H9 (cell line): ENCODE measurements around the gene ADAD2. TPM values are rescaled to one million over a fixed set of nuclear protein-coding genes. Genes with fewer than 3 reads are reported as not detected.

ENCODE experiments used
- DNase-seq: peaks from one replicate; pipeline ENCODE4 v3.0.0-alpha.2; 2017
- H2AFZ ChIP-seq: one replicate; pipeline ENCODE4 v1.6.1; 2013; ENCODE audit warnings: mild to moderate bottlenecking, low read length, control low read depth, moderate library complexity
- H2AK5ac ChIP-seq: 2 replicates; pipeline ENCODE4 v1.6.1; 2013; ENCODE audit warnings: low read length, control low read depth, mixed read lengths; ENCODE audit not compliant: insufficient read length
- H2BK120ac ChIP-seq: one replicate; pipeline ENCODE4 v1.6.1; 2013; ENCODE audit warnings: low read depth, mild to moderate bottlenecking, low read length, control low read depth, inconsistent platforms; ENCODE audit not compliant: poor library complexity, severe bottlenecking
- H2BK12ac ChIP-seq: 2 replicates; pipeline ENCODE4 v1.6.1; 2013; ENCODE audit warnings: low read length, control low read depth, mixed read lengths, low read depth; ENCODE audit not compliant: insufficient read length
- H2BK15ac ChIP-seq: 2 replicates; pipeline ENCODE4 v1.6.1; 2013; ENCODE audit warnings: low read depth, low read length, control low read depth
- H2BK20ac ChIP-seq: one replicate; pipeline ENCODE4 v1.6.1; 2013; ENCODE audit warnings: low read depth, mild to moderate bottlenecking, low read length, control low read depth, inconsistent platforms; ENCODE audit not compliant: poor library complexity, severe bottlenecking
- H2BK5ac ChIP-seq: 2 replicates; pipeline ENCODE4 v1.6.1; 2013; ENCODE audit warnings: low read length, control low read depth, mixed read lengths; ENCODE audit not compliant: insufficient read length
- H3K14ac ChIP-seq: 2 replicates; pipeline ENCODE4 v1.6.1; 2013; ENCODE audit warnings: low read length, control low read depth; ENCODE audit not compliant: insufficient read depth
- H3K18ac ChIP-seq: 2 replicates; pipeline ENCODE4 v1.6.1; 2013; ENCODE audit warnings: low read depth, mild to moderate bottlenecking, mixed read lengths, low read length, control low read depth; ENCODE audit not compliant: insufficient read length
- H3K23ac ChIP-seq: 2 replicates; pipeline ENCODE4 v1.6.1; 2013; ENCODE audit warnings: low read length, control low read depth, mixed read lengths, low read depth; ENCODE audit not compliant: insufficient read length
- H3K23me2 ChIP-seq: 2 replicates; pipeline ENCODE4 v1.6.1; 2013; ENCODE audit warnings: low read depth, mild to moderate bottlenecking, mixed read lengths, low read length, control low read depth; ENCODE audit not compliant: insufficient read length, poor library complexity, severe bottlenecking
- H3K27ac ChIP-seq: 2 replicates; pipeline ENCODE4 v1.5.1; 2013; ENCODE audit warnings: low read length, control low read depth, mixed read lengths, low read depth; ENCODE audit not compliant: insufficient read length
- H3K27me3 ChIP-seq: 2 replicates; pipeline ENCODE4 v1.6.1; 2013; ENCODE audit warnings: low read length, control low read depth, inconsistent platforms; ENCODE audit not compliant: insufficient read depth
- H3K4ac ChIP-seq: 2 replicates; pipeline ENCODE4 v1.6.1; 2013; ENCODE audit warnings: low read depth, mild to moderate bottlenecking, control low read depth, inconsistent platforms, low read length, moderate library complexity
- H3K4me1 ChIP-seq: 2 replicates; pipeline ENCODE4 v1.6.1; 2013; ENCODE audit warnings: low read length, control low read depth, inconsistent platforms; ENCODE audit not compliant: insufficient read depth
- H3K4me2 ChIP-seq: 2 replicates; pipeline ENCODE4 v1.6.1; 2013; ENCODE audit warnings: low read length, control low read depth, mixed read lengths; ENCODE audit not compliant: insufficient read length, insufficient read depth
- H3K56ac ChIP-seq: 2 replicates; pipeline ENCODE4 v1.6.1; 2013; ENCODE audit warnings: low read depth, mild to moderate bottlenecking, mixed read lengths, low read length, control low read depth; ENCODE audit not compliant: insufficient read length
- H3K79me1 ChIP-seq: 2 replicates; pipeline ENCODE4 v1.6.1; 2013; ENCODE audit warnings: low read depth, mild to moderate bottlenecking, moderate library complexity, low read length, control low read depth, inconsistent platforms; ENCODE audit not compliant: insufficient read depth, poor library complexity, severe bottlenecking
- H3K79me2 ChIP-seq: 2 replicates; pipeline ENCODE4 v1.6.1; 2013; ENCODE audit warnings: low read length, control low read depth, inconsistent platforms; ENCODE audit not compliant: insufficient read depth
- H3K9ac ChIP-seq: 2 replicates; pipeline ENCODE4 v1.6.1; 2013; ENCODE audit warnings: low read length, control low read depth, mixed read lengths; ENCODE audit not compliant: insufficient read length; ENCODE audit errors: extremely low read depth
- H3K9me3 ChIP-seq: one replicate; pipeline ENCODE4 v1.6.1; 2013; ENCODE audit warnings: low read depth, low read length, inconsistent platforms; ENCODE audit not compliant: control insufficient read depth
- H3T11ph ChIP-seq: one replicate; pipeline ENCODE4 v1.6.1; 2013; ENCODE audit warnings: mild to moderate bottlenecking, low read length, control low read depth, inconsistent platforms
- H4K20me1 ChIP-seq: one replicate; pipeline ENCODE4 v1.6.1; 2013; ENCODE audit not compliant: control insufficient read depth, insufficient read length, insufficient read depth
- H4K5ac ChIP-seq: 2 replicates; pipeline ENCODE4 v1.6.1; 2013; ENCODE audit warnings: low read depth, mild to moderate bottlenecking, mixed read lengths, low read length, control low read depth; ENCODE audit not compliant: insufficient read length
- H4K8ac ChIP-seq: replicated peaks from 2 replicates; pipeline ENCODE4 v1.6.1; 2013; ENCODE audit warnings: low read length, control low read depth, mixed read lengths, low read depth; ENCODE audit not compliant: insufficient read length
- H4K91ac ChIP-seq: 2 replicates; pipeline ENCODE4 v1.6.1; 2013; ENCODE audit warnings: low read depth, mild to moderate bottlenecking, moderate library complexity, mixed read lengths, low read length, control low read depth; ENCODE audit not compliant: insufficient read length
- H3K27ac Mint-ChIP-seq, 3 experiments: 2 replicates in 2 of 3; 3 replicates in 1 of 3; pipeline ENCODE4 v1.8.0; 2020 to 2021; ENCODE audit warnings: mixed read lengths in 3 of 3, mild to moderate bottlenecking in 1 of 3, moderate library complexity in 1 of 3
- H3K27me3 Mint-ChIP-seq: 2 replicates; pipeline ENCODE4 v1.8.0; 2021; ENCODE audit warnings: low read depth, mild to moderate bottlenecking, moderate library complexity, mixed read lengths
- H3K36me3 Mint-ChIP-seq, 3 experiments: 2 replicates in 2 of 3; 3 replicates in 1 of 3; pipeline ENCODE4 v1.8.0; 2020 to 2021; ENCODE audit warnings: low read depth in 3 of 3, mixed read lengths in 3 of 3; ENCODE audit not compliant: insufficient read depth in 1 of 3
- H3K4me1 Mint-ChIP-seq, 2 experiments: 2 replicates each; pipeline ENCODE4 v1.8.0; 2020; ENCODE audit warnings: mixed read lengths in 2 of 2
- H3K4me3 Mint-ChIP-seq, 2 experiments: 2 replicates in 1 of 2; 3 replicates in 1 of 2; pipeline ENCODE4 v1.8.0; 2020 to 2021; ENCODE audit warnings: mild to moderate bottlenecking in 2 of 2, mixed read lengths in 2 of 2, moderate library complexity in 1 of 2
- H3K9me3 Mint-ChIP-seq, 2 experiments: 2 replicates in 1 of 2; 3 replicates in 1 of 2; pipeline ENCODE4 v1.8.0; 2020; ENCODE audit warnings: mild to moderate bottlenecking in 2 of 2, mixed read lengths in 2 of 2, moderate library complexity in 1 of 2
- CTCF ChIP-seq: fragments of 200-600 bp; sonication (generic); conservative IDR thresholded peaks from 3 replicates; pipeline ENCODE4 v1.8.0; 2021; ENCODE audit warnings: antibody characterized with exemption, mild to moderate bottlenecking
- WGBS: extraction: QIAGEN DNeasy Blood & Tissue Kit; methylation state at CpG from one replicate; pipeline ENCODE4 v1.1.7; 2013; ENCODE audit warnings: missing lambda C conversion rate, low lambda C conversion rate, mixed read lengths; ENCODE audit not compliant: insufficient read length; ENCODE audit errors: extremely low coverage; 5-methylcytosine and 5-hydroxymethylcytosine counted together
- total RNA-seq: library from RNA; stranded (reverse); gene quantifications from 2 replicates; pipeline ENCODE4 v1.2.1, GENCODE V29; 2021

The ADAD2 gene
- total RNA-seq, 1 experiment from 2014 or later = 1.0 TPM

GRCh38 chr16:84233748-84234147, 42.8 kb downstream of the ADAD2 start:
- Histone ChIP-seq H4K8ac (no peak overlapping the region), H3K4ac (no peak overlapping the region), H3K4me2 (no peak overlapping the region), H4K91ac (no peak overlapping the region), H3K14ac (no peak overlapping the region), H3K9ac (no peak overlapping the region), H3K23me2 (no peaks in the 10 kb centered on the region), H4K5ac (no peak overlapping the region), H2BK120ac (no peak overlapping the region), H2BK5ac (no peak overlapping the region), H2BK12ac (no peak overlapping the region), H3K79me2 (no peaks in the 10 kb centered on the region), H3K18ac (no peak overlapping the region), H3T11ph (no peak overlapping the region), H2BK20ac (no peak overlapping the region), H3K79me1 (no peaks in the 10 kb centered on the region), H4K20me1 (no peaks in the 10 kb centered on the region), H3K27me3 (no peaks in the 10 kb centered on the region), H2AK5ac (no peak overlapping the region), H3K9me3 (no peaks in the 10 kb centered on the region), H3K56ac (no peak overlapping the region), H2AFZ (no peak overlapping the region), H2BK15ac (no peak overlapping the region), H3K27ac (no peak overlapping the region), H3K4me1 (no peaks in the 10 kb centered on the region), H3K23ac (no peak overlapping the region)
- no peaks in the 10 kb centered on the region for H3K9me3 Mint-ChIP-seq
- no peak overlapping the region for H3K4me3 Mint-ChIP-seq
- TF ChIP-seq CTCF = no peak
- H3K27me3 Mint-ChIP-seq = peaks cover 8% of the 10 kb centered on the region
- peaks cover 2 to 11% of the 10 kb centered on the region in 2 experiments; a peak in 1 of 4 replicates for H3K4me1 Mint-ChIP-seq
- no CpG with 5 or more reads among the region's 9 CpGs for WGBS
- DNase-seq = no peak
- H3K36me3 Mint-ChIP-seq = no peaks in the 10 kb centered on the region
- no peak overlapping the region for H3K27ac Mint-ChIP-seq
